ENCODE data around the gene CGB1. TPM values are rescaled to one million over a fixed set of nuclear protein-coding genes. Genes with fewer than 3 reads are reported as not detected.
"Not testable (repeated sequence)": the region's sequence is repeated elsewhere in the genome, so short reads cannot be mapped to it uniquely, and the experiment has no call there.

The CGB1 gene
- polyA plus RNA-seq, 2 of the 4 experiments (the other 2 are of a cell fraction), result 0.13 TPM; not detected in 1

- not testable (repeated sequence) for DNase-seq (ENCODE audit: low read depth in 1 of 2, low spot score in 1 of 2); H3K9me3 ChIP-seq; H3K27ac ChIP-seq; H3K4me3 ChIP-seq; FAIRE-seq
- POLR2A ChIA-PET, result interaction anchor here (0.6 to 1.8 kb wide), 8 partner anchors 9 to 434 kb away, joined by 3 to 16 read pairs (median 4); partner anchors contain the start of genes CGB7, GYS1, LIN7B and RUVBL2
- CTCF ChIA-PET, result interaction anchor here (0.6 to 21.8 kb wide), 20 partner anchors 9 to 393 kb away, joined by 3 to 408 read pairs (median 6); partner anchors contain the start of genes GYS1, KCNA7, NTF4 and RUVBL2
- peak overlapping the region; percentile 79 for H3K4me2 ChIP-seq
- ATAC-seq, result peak in 1 of 2 experiments; percentile 9; a peak in 2 of 6 replicates
- 87% methylated on average over 50 of the region's 50 CpGs for WGBS (ENCODE audit: missing lambda C conversion rate)
- H3K4me1 ChIP-seq, result peaks cover 14% of the 10 kb centered on the region; the same call in 2 of the 3 replicates
Measured at GRCh38 chr19:49018388-49019241, 18.1 kb downstream of the CGB1 start.

DNA sequence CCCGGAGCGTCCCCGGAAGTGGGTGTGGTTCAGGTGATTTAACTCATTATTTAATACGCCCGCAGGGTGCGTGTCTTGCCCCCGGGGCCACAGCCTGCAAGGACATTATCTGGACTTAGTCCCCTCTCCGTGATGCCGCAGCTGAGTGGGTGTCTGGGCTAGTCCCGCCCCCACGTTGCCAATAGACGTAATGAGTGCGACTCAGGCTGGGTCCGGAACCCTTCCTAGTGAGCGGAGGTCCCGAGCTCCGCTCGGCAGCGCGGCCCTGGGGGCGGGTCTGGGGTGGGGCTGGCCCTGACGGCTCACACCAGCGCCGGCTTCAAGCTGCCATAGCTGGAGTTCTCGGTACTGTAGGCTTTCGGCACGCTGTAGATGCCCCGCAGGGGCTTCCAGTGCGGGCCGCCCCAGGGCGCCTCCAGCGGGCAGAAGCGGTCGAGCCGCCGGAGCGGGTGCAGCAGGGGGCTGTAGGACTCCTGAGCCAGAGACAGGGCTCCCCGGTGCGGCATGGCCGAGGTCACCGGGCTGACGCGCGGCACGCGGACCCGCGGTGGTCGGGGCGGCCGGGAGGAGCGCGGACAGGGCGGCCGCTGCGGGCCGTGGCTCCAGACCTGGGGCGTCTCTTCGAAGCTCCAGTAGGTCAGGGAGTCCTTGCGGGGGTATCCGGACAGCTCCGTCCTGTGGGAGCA is 18.9 kb downstream of the CGB1 start:
- Histone ChIP-seq H3K4me3 (peak overlapping the region; percentile 21; the same call in 1 of the 3 replicates), H3K4me1 (peaks cover 14% of the 10 kb centered on the region; the same call in 2 of the 3 replicates), H3K9me3 (no peaks in the 10 kb centered on the region), H3K4me2 (peak overlapping the region; percentile 67), H3K27ac (peak overlapping the region in 1 of 2 experiments; percentile 36; a peak in 1 of 6 replicates)
- peak in 1 of 2 experiments; percentile 52 for DNase-seq (ENCODE audit: low read depth in 1 of 2, low spot score in 1 of 2)
- no peak for FAIRE-seq
- ATAC-seq, result peak; percentile 27 to 66
- 59% methylated on average over 28 of the region's 62 CpGs for WGBS (ENCODE audit: missing lambda C conversion rate)
- no peak for TF ChIP-seq MYC (IDR thresholded peaks at IDR 0.05; ENCODE audit: borderline replicate concordance, low read length)
- TF ChIP-seq, protein P1, sequence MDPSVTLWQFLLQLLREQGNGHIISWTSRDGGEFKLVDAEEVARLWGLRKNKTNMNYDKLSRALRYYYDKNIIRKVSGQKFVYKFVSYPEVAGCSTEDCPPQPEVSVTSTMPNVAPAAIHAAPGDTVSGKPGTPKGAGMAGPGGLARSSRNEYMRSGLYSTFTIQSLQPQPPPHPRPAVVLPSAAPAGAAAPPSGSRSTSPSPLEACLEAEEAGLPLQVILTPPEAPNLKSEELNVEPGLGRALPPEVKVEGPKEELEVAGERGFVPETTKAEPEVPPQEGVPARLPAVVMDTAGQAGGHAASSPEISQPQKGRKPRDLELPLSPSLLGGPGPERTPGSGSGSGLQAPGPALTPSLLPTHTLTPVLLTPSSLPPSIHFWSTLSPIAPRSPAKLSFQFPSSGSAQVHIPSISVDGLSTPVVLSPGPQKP (IDR thresholded peaks at IDR 0.05; ENCODE audit: low read depth, low read length), result no peak
- no peak for TF ChIP-seq KDM1A (IDR thresholded peaks at IDR 0.05; ENCODE audit: low read depth)
- peak in 1 of 2 experiments; percentile 30; a peak in 1 of 5 replicates for TF ChIP-seq JUN (IDR thresholded peaks at IDR 0.05)
- peak; percentile 33 for TF ChIP-seq CTCF (IDR thresholded peaks at IDR 0.05)
- ChIA-PET POLR2A (interaction anchor here (1.8 kb wide), 1 partner anchor 24 kb away, joined by 16 read pairs; the partner anchor contains the start of genes GYS1 and RUVBL2), CTCF (interaction anchor here (0.9 to 21.8 kb wide), 12 partner anchors 9 to 230 kb away, joined by 3 to 408 read pairs (median 6); partner anchors contain the start of genes GYS1, KCNA7 and RUVBL2)

DNA sequence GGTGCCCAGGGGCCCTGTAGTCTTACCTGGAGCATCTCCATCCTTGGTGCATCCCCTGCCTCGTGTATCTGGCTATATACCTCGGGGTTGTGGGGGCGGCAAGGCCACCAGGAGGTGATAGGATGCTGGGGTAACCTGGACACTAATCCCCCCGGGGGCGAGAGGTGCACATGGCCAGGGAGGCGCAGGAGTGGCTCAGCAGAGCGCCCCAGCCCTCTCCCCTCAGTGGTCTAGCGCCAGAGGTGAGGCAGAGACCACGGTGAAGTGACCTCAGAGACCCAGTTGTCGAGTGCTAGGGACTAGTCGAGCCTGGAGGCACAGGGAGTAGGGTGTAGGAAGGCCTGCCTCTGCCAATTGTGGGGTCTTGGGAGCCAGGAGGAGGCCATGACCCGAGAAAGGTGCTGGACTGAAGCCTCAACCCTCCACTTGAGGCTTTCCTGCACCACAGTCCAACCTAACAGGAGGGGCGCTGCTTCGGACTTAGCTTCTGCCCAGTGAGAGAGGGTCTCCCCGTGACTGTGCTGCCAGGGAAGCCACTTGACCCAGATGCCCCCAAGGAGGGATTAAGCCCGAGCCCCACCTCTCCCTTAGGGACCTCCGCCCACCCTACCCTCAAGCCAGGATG is 19.5 kb downstream of the CGB1 start, which contains the start of gene LHB:
TSS of gene LHB (minus strand) at position 51 of the 625 bp plus-strand sequence. CDS start at position 41, 10 bp downstream.
- DNase-seq (ENCODE audit: low read depth in 1 of 2, low spot score in 1 of 2) (no peak), ATAC-seq (no peak), FAIRE-seq (no peak)
- 85% methylated on average over 16 of the region's 17 CpGs for WGBS (ENCODE audit: missing lambda C conversion rate)
- CTCF ChIA-PET, result interaction anchor here (0.9 to 21.8 kb wide), 10 partner anchors 10 to 129 kb away, joined by 3 to 408 read pairs (median 8); partner anchors contain the start of genes GYS1, KCNA7 and RUVBL2
- TF ChIP-seq MYC (IDR thresholded peaks at IDR 0.05; ENCODE audit: borderline replicate concordance, low read length) (no peak), CHD4 (IDR thresholded peaks at IDR 0.05; ENCODE audit: borderline replicate concordance) (no peak), HDAC2 (IDR thresholded peaks at IDR 0.05) (no peak), FOSL2 (IDR thresholded peaks at IDR 0.05) (no peak), FOSL2 (CRISPR knock-in tag; IDR thresholded peaks at IDR 0.05) (no peak), SREBF2 (IDR thresholded peaks at IDR 0.05) (no peak), NR3C1 (IDR thresholded peaks at IDR 0.05) (no peak), RFX5 (IDR thresholded peaks at IDR 0.05) (no peak), CBX8 (IDR thresholded peaks at IDR 0.05) (no peak), JUN (IDR thresholded peaks at IDR 0.05) (no peak), GATA3 (IDR thresholded peaks at IDR 0.05; ENCODE audit: borderline replicate concordance) (no peak), BCL3 (IDR thresholded peaks at IDR 0.05) (no peak), NFE2L2 (conservative IDR thresholded peaks at IDR 0.05; ENCODE audit: low read length) (no peak)
- TF ChIP-seq, protein P1 (IDR thresholded peaks at IDR 0.05; ENCODE audit: low read depth, low read length), result no peak
- H3K9me3 ChIP-seq, result no peaks in the 10 kb centered on the region
- peak within 1 kb of the TSS; percentile 67 for H3K4me2 ChIP-seq
- H3K27ac ChIP-seq, result peak within 1 kb of the TSS in 1 of 2 experiments; percentile 36; a peak in 1 of 6 replicates
- POLR2A ChIA-PET, result no interaction called here
- H3K4me1 ChIP-seq, result peaks cover 14% of the 10 kb centered on the region; the same call in 2 of the 3 replicates
- peak within 1 kb of the TSS; percentile 21; the same call in 1 of the 3 replicates for H3K4me3 ChIP-seq
